Suprapubic skin (tissue), 4 donors: Measurements from ENCODE around the gene C12orf56. TPM values are rescaled to one million over a fixed set of nuclear protein-coding genes. Genes with fewer than 3 reads are reported as not detected.
"Not testable (repeated sequence)": the region's sequence is repeated elsewhere in the genome, so short reads cannot be mapped to it uniquely, and the experiment has no call there.

Experiments
- DNase-seq, 2 donors: peaks; one replicate each; pipeline ENCODE4 v3.0.0-alpha.2; 2019; ENCODE audit warnings: low spot score in 2 of 2
- H3K27ac ChIP-seq: fragments of 200-600 bp; sonication (generic); one replicate; pipeline ENCODE4 v1.5.1; 2019
- H3K27me3 ChIP-seq: fragments of 200-600 bp; sonication (generic); one replicate; pipeline ENCODE4 v1.5.1; 2019
- H3K36me3 ChIP-seq: fragments of 200-600 bp; sonication (generic); one replicate; pipeline ENCODE4 v1.5.1; 2019
- H3K4me1 ChIP-seq: fragments of 200-600 bp; sonication (generic); one replicate; pipeline ENCODE4 v1.5.1; 2019
- H3K4me3 ChIP-seq: fragments of 200-600 bp; sonication (generic); one replicate; pipeline ENCODE4 v1.5.1; 2019; ENCODE audit warnings: mild to moderate bottlenecking
- H3K9me3 ChIP-seq: fragments of 200-600 bp; sonication (generic); one replicate; pipeline ENCODE4 v1.5.1; 2019
- POLR2A ChIP-seq, 2 donors: fragments of 450-650 bp; IDR thresholded peaks; one replicate each; pipeline ENCODE4 v1.6.1; 2017; ENCODE audit warnings: antibody characterized with exemption in 2 of 2, mild to moderate bottlenecking in 2 of 2, moderate library complexity in 2 of 2
- POLR2AphosphoS5 ChIP-seq, 3 donors: sonication (generic); formaldehyde crosslinking; IDR thresholded peaks; one replicate each; pipeline ENCODE4 v1.6.1; 2017; ENCODE audit warnings: antibody characterized with exemption in 3 of 3
- WGBS: methylation state at CpG from one replicate; pipeline ENCODE4 v1.1.5; 2018; 5-methylcytosine and 5-hydroxymethylcytosine counted together
- total RNA-seq, 4 donors: library from RNA; depleted of rRNA; stranded (reverse); fragments of >200 nt; gene quantifications; one replicate each; pipeline ENCODE4 v1.1.0, GENCODE V29; 2016
- TF ChIP-seq, protein P1 (sequence below), 2 donors: fragments of 200-600 bp in 1 of 2; fragments of 450-650 bp in 1 of 2; sonication (generic) in 1 of 2; IDR thresholded peaks; one replicate each; pipeline ENCODE4 v1.5.1; 2016 to 2019; ENCODE audit warnings: antibody characterized with exemption in 2 of 2, mild to moderate bottlenecking in 1 of 2, moderate library complexity in 1 of 2

Gene C12orf56
- total RNA-seq, 4 donors from 2014 or later, result 1.2 to 2.4 (median 1.9) TPM

DNA sequence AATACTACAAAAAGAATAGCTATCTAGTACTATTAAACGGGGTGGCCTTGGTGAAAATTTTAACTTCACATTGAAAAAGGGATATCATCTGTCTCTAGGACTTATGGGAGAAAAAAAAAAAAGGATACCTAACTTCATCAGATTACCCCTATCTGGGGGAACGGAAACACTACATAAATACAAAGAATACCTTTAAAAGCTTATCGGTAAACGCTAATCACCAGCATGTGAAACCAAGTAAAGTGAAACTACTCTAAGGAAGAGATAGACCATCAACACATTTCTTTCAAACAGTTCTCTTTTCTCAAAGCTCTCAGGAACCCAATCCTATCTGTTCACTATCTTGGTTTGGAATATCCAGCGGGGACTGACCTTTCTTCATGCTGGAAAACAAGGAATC is 172.0 kb downstream of the C12orf56 start:
- 86% methylated on average over 5 of the region's 5 CpGs for WGBS
- Histone ChIP-seq H3K27me3 (no peaks in the 10 kb centered on the region), H3K27ac (no peak overlapping the region), H3K4me3 (no peak overlapping the region), H3K36me3 (no peaks in the 10 kb centered on the region), H3K4me1 (peaks cover 15% of the 10 kb centered on the region), H3K9me3 (no peaks in the 10 kb centered on the region)
- no peak for DNase-seq
- TF ChIP-seq POLR2A (IDR thresholded peaks at IDR 0.05) (no peak), POLR2AphosphoS5 (IDR thresholded peaks at IDR 0.05) (no peak)
- TF ChIP-seq, protein P1, sequence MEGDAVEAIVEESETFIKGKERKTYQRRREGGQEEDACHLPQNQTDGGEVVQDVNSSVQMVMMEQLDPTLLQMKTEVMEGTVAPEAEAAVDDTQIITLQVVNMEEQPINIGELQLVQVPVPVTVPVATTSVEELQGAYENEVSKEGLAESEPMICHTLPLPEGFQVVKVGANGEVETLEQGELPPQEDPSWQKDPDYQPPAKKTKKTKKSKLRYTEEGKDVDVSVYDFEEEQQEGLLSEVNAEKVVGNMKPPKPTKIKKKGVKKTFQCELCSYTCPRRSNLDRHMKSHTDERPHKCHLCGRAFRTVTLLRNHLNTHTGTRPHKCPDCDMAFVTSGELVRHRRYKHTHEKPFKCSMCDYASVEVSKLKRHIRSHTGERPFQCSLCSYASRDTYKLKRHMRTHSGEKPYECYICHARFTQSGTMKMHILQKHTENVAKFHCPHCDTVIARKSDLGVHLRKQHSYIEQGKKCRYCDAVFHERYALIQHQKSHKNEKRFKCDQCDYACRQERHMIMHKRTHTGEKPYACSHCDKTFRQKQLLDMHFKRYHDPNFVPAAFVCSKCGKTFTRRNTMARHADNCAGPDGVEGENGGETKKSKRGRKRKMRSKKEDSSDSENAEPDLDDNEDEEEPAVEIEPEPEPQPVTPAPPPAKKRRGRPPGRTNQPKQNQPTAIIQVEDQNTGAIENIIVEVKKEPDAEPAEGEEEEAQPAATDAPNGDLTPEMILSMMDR (IDR thresholded peaks at IDR 0.05), result no peak

DNA sequence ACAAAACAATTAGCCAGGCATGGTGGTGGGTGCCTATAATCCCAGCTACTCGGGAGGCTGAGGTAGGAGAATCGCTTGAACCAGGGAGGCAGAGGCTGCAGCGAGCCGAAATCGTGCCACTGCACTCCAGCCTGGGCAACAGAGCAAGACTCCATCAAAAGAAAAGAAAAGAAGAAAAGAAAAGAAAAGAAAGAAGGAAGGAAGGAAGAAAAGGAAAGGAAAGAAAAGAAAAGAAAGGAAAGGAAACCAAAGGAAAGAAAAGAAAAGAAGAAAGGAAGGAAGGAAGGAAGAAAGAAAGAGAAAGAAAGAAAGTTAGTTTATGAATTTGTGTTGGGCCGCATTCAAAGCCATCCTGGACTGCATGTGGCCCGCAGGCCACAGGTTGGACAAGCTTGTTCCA is 172.9 kb downstream of the C12orf56 start:
- H3K4me1 ChIP-seq, result peaks cover 14% of the 10 kb centered on the region
- not testable (repeated sequence) for H3K9me3 ChIP-seq, H3K36me3 ChIP-seq, H3K27me3 ChIP-seq, H3K4me3 ChIP-seq, DNase-seq, H3K27ac ChIP-seq
- WGBS, result 98% methylated on average over 7 of the region's 7 CpGs

- H3K9me3 ChIP-seq, result no peaks in the 10 kb centered on the region
- H3K27ac ChIP-seq, result no peak overlapping the region
- H3K4me1 ChIP-seq, result peaks cover 8% of the 10 kb centered on the region
- no peaks in the 10 kb centered on the region for H3K27me3 ChIP-seq
- peaks cover 6% of the 10 kb centered on the region for H3K36me3 ChIP-seq
- no peak for DNase-seq
- H3K4me3 ChIP-seq, result no peak overlapping the region
- TF ChIP-seq POLR2AphosphoS5 (IDR thresholded peaks at IDR 0.05), result no peak
Observed at GRCh38 chr12:64216239-64216638, 174.3 kb downstream of the C12orf56 start.

Other genes with a start within 250 kb of the C12orf56 start
- gene KICS2, start 168.5 kb downstream of the C12orf56 start, total RNA-seq, result 10 to 100 TPM; 14.6 to 43.0 (median 16.7) TPM
- gene XPOT, start 13.6 kb upstream of the C12orf56 start, total RNA-seq, result 10 to 100 TPM; 33.0 to 68.9 (median 41.2) TPM
- gene TBK1, start 61.4 kb upstream of the C12orf56 start, total RNA-seq, result 10 to 100 TPM; 15.3 to 27.5 (median 19.9) TPM
- 10 to 100 TPM in 3 of 4 donors, 1 to 10 TPM in 1; 9.1 to 16.1 (median 11.2) TPM for gene RASSF3, start 219.7 kb upstream of the C12orf56 start, total RNA-seq